CD4-positive, alpha-beta T cell treated with Interferon alpha-2 for 1 hour (primary cell): ENCODE measurements around the gene CRYBA2.

Experiments
- DNase-seq, 2 donors: peaks; one replicate each; pipeline ENCODE4 v3.0.0-alpha.2; 2020 to 2022

CRYBA2 gene, protein sequence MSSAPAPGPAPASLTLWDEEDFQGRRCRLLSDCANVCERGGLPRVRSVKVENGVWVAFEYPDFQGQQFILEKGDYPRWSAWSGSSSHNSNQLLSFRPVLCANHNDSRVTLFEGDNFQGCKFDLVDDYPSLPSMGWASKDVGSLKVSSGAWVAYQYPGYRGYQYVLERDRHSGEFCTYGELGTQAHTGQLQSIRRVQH

GRCh38 chr2:218993345-218994315 lies at the start of gene CRYBA2:
Gene CRYBA2 (minus strand): TSS chr2:218993422. CDS start chr2:218993176, 246 bp downstream.
- no peak for DNase-seq

GRCh38 chr2:219042750-219043149 lies 49.5 kb upstream of the CRYBA2 start:
- no peak for DNase-seq

DNA sequence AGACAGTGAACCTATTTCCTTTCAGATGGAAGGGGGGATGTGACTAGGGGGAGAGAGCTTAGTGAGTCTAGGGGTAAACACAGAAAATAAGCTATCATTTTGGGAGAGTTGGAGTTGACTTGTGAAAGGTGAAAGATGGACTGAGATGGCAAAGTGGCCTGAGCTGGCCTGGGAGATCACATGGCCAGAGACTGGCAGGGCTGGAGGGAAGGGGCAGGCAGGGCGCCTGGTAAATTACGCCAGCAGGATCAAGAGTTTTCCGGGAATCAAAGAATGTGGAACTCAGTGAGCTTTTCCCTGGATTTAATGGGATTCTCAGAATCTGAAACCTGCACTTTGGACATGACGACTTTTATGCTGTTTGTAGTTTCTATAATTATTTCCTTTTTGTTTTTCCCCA lies 48.9 kb upstream of the CRYBA2 start:
- DNase-seq, result no peak

GRCh38 chr2:219041252-219041651 lies 48.0 kb upstream of the CRYBA2 start, which contains the start of gene CFAP65:
Gene CFAP65 (minus strand): TSS chr2:219041516. CDS start chr2:219039048, 2,468 bp downstream.
- DNase-seq, result peak in 1 of 2 donors; percentile 28

DNA sequence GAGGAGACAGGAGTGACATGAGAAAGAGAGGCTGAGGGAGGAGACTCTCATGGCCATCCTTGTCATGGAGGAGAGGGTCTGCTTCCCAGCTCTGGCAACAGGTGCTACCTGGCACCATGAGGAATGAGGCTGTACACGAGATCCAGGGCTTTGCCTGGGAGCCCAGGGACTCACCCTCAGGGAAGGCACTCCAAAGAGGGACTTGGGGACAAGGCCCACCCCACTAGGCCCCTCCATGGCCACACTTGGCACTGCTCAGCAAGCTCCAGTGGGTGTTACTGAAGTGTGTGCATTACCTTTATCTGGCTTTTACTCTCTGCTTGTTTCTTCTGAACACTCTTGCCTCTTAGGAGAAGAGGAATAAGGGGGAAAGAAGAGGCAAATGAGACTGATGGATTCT lies 45.4 kb upstream of the CRYBA2 start:
- DNase-seq, result no peak

GRCh38 chr2:219037783-219038499 lies 44.7 kb upstream of the CRYBA2 start:
- no peak for DNase-seq

- DNase-seq, result no peak
Measured at GRCh38 chr2:219035942-219036341, 42.7 kb upstream of the CRYBA2 start.

DNA sequence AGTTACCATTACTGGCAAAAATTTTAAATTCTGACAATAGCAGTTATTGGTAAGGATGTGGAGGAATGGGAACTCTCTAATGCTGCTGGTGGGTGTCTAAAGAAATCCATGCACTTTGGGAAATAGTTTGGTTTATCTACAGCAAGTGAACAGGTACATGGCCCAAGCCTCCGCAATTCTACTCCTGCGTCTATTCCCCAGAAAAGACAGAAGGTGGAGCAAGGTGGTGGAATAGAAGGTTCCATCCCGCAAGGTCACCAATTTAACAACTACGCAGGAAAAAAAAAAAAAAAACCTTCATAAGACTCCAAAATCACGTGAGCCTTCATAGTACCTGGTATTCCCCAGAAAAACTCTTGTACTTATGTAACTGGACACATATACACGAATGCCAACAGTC lies 41.6 kb upstream of the CRYBA2 start:
- DNase-seq, result no peak

- no peak for DNase-seq
Measured at GRCh38 chr2:219032051-219032745, 39.0 kb upstream of the CRYBA2 start.

GRCh38 chr2:219031005-219031738 lies 38.0 kb upstream of the CRYBA2 start:
- DNase-seq, result no peak

DNA sequence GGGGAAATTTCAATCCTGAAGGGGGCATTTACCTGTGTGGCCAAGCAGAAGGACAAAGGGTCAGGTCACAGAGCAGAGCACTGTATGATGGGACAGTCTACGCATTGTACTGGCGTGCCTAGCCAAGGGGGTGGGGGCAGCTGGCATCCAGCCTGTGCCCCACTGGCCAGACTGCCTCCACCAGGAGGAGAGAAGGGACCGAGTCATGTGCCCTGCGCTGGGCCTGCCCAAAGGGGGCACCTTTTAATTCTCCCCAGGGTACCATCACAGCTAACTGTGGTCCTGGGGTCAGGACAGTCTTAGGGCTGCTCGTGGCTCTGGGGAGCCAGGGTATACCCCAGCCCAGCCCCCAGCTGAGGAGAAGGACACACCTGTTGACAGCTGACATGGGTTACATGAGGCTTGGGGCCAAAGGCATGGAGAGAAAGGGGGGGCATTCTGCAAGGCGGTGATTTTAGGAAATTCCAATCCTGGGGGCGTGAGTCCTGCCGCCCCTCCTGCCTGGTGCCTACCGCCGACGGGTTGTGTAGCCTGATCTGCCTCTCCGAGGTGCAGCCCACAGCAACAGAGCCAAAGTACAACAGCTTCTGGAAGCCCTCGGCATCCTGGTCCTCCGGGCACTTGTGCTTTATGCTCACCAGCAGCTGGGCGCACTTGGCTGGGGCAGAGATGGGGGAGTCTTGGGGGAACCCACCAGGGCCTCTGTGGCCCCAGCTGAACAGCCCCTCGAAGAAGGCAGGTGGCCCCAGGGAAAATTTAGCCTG lies 37.1 kb upstream of the CRYBA2 start:
- DNase-seq, result no peak

- peak; percentile 68 to 75 for DNase-seq
Measured at GRCh38 chr2:219029829-219030165, 36.6 kb upstream of the CRYBA2 start.

- DNase-seq, result no peak
Measured at GRCh38 chr2:219028996-219029828, 36.0 kb upstream of the CRYBA2 start.

GRCh38 chr2:219028141-219028540 lies 34.9 kb upstream of the CRYBA2 start:
- DNase-seq, result no peak

DNA sequence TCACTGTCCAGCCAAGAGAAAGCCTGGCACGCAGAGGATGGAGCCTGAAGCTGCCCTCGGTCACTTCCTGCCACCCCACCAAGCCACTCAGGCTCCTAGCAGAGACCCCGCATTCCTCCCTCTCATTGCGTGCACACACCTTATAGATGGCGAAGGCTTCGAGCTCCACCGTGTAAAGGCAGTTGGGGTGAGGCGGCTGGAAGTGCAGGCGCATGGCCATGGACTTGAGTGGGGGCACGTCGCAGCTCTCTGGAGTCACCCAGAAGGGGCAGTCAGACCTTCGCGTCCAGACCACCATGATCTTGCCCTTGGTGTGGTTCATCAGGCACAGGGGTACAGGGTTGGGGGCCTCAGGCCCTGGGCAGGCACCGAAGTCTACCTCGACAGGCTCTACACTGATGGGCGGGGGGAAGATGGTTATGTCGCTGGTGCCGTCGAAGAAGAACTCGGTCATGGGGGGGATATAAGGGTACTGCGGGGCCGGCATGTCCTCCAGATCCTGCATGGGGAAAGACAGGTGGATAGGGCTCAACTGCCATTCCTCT lies 34.4 kb upstream of the CRYBA2 start:
- DNase-seq, result no peak

DNA sequence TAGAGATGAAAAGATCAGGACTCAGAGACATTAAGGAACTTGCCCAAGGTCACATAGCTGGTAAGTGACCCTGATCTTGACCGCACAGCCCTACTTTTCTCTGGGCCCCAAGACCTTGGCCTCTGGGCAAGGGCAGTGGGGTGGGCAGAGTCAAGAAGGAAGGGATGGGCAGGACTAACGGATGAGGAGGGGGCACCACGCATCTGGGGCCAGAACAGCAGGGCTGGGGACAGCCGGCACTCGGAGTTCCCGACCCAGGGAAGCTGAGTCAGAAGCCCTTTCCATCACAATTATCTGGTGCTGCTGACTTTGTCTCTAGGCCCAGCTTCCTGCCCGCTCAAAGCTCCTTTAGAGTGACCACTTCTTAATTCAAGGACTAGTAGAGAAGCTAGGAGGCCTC lies 33.7 kb upstream of the CRYBA2 start:
- no peak for DNase-seq

GRCh38 chr2:219025637-219026585 lies 32.7 kb upstream of the CRYBA2 start:
- DNase-seq, result no peak

- DNase-seq, result no peak
Measured at GRCh38 chr2:219024059-219024458, 30.8 kb upstream of the CRYBA2 start.

- DNase-seq, result no peak
Measured at GRCh38 chr2:219023045-219023605, 29.9 kb upstream of the CRYBA2 start.
